Measurements from ENCODE around the gene NPM3. TPM values are rescaled to one million over a fixed set of nuclear protein-coding genes. Genes with fewer than 3 reads are reported as not detected.

NPM3 gene
- total RNA-seq, 1 donor from 2014 or later: 28.7 TPM

Other genes with a start within 250 kb of the NPM3 start
- 17.1 TPM for gene POLL, start 195.2 kb downstream of the NPM3 start, total RNA-seq
- 1.3 TPM for gene DPCD, start 195.1 kb downstream of the NPM3 start, total RNA-seq
- 21.3 TPM for gene FBXW4, start 88.3 kb downstream of the NPM3 start, total RNA-seq
- gene FGF8, start 7.3 kb downstream of the NPM3 start, total RNA-seq: not detected
- gene OGA, start 35.0 kb upstream of the NPM3 start, total RNA-seq: 66.8 TPM
- 1.1 TPM for gene KCNIP2, start 60.4 kb upstream of the NPM3 start, total RNA-seq

All from ascending aorta (tissue), 1 donor.